ENCODE measurements around the gene HCFC1.

Gene HCFC1

GRCh38 chrX:153926858-153927671 is 44.6 kb downstream of the HCFC1 start:
- DNase-seq (ENCODE audit: low read depth, low spot score) = no peak
- peak overlapping the region; percentile 91 for H3K27ac ChIP-seq

- DNase-seq (ENCODE audit: low read depth, low spot score) = no peak
- no peak overlapping the region for H3K27ac ChIP-seq
Measured at GRCh38 chrX:153926552-153926857, 45.1 kb downstream of the HCFC1 start.

GRCh38 chrX:153925739-153926551 is 45.7 kb downstream of the HCFC1 start, which contains the start of gene ARHGAP4:
ARHGAP4 (minus strand) TSS chrX:153926264; CDS start chrX:153926202, 62 bp downstream.
- H3K27ac ChIP-seq = peak within 1 kb of the TSS; percentile 91
- DNase-seq (ENCODE audit: low read depth, low spot score) = no peak

GRCh38 chrX:153925387-153925738 is 46.3 kb downstream of the HCFC1 start:
- DNase-seq (ENCODE audit: low read depth, low spot score) = no peak
- H3K27ac ChIP-seq = no peak overlapping the region

GRCh38 chrX:153924149-153924861 is 47.3 kb downstream of the HCFC1 start:
- H3K27ac ChIP-seq = no peak overlapping the region
- no peak for DNase-seq (ENCODE audit: low read depth, low spot score)

- no peak overlapping the region for H3K27ac ChIP-seq
- no peak for DNase-seq (ENCODE audit: low read depth, low spot score)
Measured at GRCh38 chrX:153922932-153923857, 48.4 kb downstream of the HCFC1 start.

- no peak overlapping the region for H3K27ac ChIP-seq
- no peak for DNase-seq (ENCODE audit: low read depth, low spot score)
Measured at GRCh38 chrX:153921511-153922446, 49.8 kb downstream of the HCFC1 start.

GRCh38 chrX:153921070-153921469 is 50.5 kb downstream of the HCFC1 start:
- no peak for DNase-seq (ENCODE audit: low read depth, low spot score)
- H3K27ac ChIP-seq = no peak overlapping the region

GRCh38 chrX:153920546-153920945 is 51.1 kb downstream of the HCFC1 start:
- H3K27ac ChIP-seq = no peak overlapping the region
- DNase-seq (ENCODE audit: low read depth, low spot score) = no peak

GRCh38 chrX:153919281-153919680 is 52.3 kb downstream of the HCFC1 start:
- no peak overlapping the region for H3K27ac ChIP-seq
- no peak for DNase-seq (ENCODE audit: low read depth, low spot score)

GRCh38 chrX:153917869-153918268 is 53.7 kb downstream of the HCFC1 start:
- DNase-seq (ENCODE audit: low read depth, low spot score) = no peak

GRCh38 chrX:153913701-153914100 is 57.9 kb downstream of the HCFC1 start:
- no peak for DNase-seq (ENCODE audit: low read depth, low spot score)
- no peak overlapping the region for H3K27ac ChIP-seq

More at GRCh38 chrX:153917869-153918268, 53.7 kb downstream of the HCFC1 start:
- no peak overlapping the region for H3K27ac ChIP-seq

GRCh38 chrX:153913211-153913610 is 58.4 kb downstream of the HCFC1 start:
- no peak for DNase-seq (ENCODE audit: low read depth, low spot score)
- no peak overlapping the region for H3K27ac ChIP-seq

GRCh38 chrX:153911798-153912197 is 59.8 kb downstream of the HCFC1 start:
- no peak overlapping the region for H3K27ac ChIP-seq
- no peak for DNase-seq (ENCODE audit: low read depth, low spot score)

GRCh38 chrX:153910446-153910845 is 61.2 kb downstream of the HCFC1 start:
- H3K27ac ChIP-seq = no peak overlapping the region
- no peak for DNase-seq (ENCODE audit: low read depth, low spot score)

- H3K27ac ChIP-seq = no peak overlapping the region
- no peak for DNase-seq (ENCODE audit: low read depth, low spot score)
Measured at GRCh38 chrX:153909980-153910360, 61.6 kb downstream of the HCFC1 start.

- no peak overlapping the region for H3K27ac ChIP-seq
- no peak for DNase-seq (ENCODE audit: low read depth, low spot score)
Measured at GRCh38 chrX:153909024-153909979, 62.3 kb downstream of the HCFC1 start.
